K562 (cell line): ENCODE results near the gene SLC7A6OS. TPM values are rescaled to one million over a fixed set of nuclear protein-coding genes. Genes with fewer than 3 reads are reported as not detected.

Experiments
- ATAC-seq: fragments of 200-7000 bp; cut with Tn5 transposase; 3 replicates; pipeline ENCODE4 v1.9.1; 2020; ENCODE audit warnings: moderate library complexity
- BruUV-seq: library from RNA; stranded (reverse); fragments of 400-500 nt; replicated peaks from 2 replicates; lab custom pipeline; 2021; lab: Mats Ljungman, UMichigan
- CTCF ChIA-PET: fragments of 300-600 bp; formaldehyde crosslinking; extraction: SDS; loops from one replicate; lab custom pipeline; 2021; ENCODE audit warnings: low intra/inter-chr PET ratio; lab: Yijun Ruan, JAX
- POLR2A ChIA-PET: fragments of 300-600, 350-650 bp; sonication (Branson Sonifier 250); formaldehyde crosslinking; extraction: SDS; loops from one replicate; lab custom pipeline; 2021; ENCODE audit warnings: antibody characterized with exemption, inconsistent platforms; lab: Yijun Ruan, JAX
- DNase-seq, 4 experiments: peaks; one replicate each; pipeline versions ENCODE4 v3.0.0 to v3.0.0-alpha.2; 2011 to 2018; ENCODE audit warnings: low spot score in 3 of 4, mixed read lengths in 3 of 4; ENCODE audit errors: extremely low read depth in 1 of 4
- FAIRE-seq: peaks from 2 replicates; lab custom pipeline; 2011; peaks lifted over from hg19 to GRCh38; lab: Jason Lieb, UNC
- H2AFZ ChIP-seq: 2 replicates; pipeline ENCODE4 v1.6.0; 2011; ENCODE audit warnings: low read depth, low read length, control low read depth, inconsistent platforms
- H3K27ac ChIP-seq: fragments of 200-600 bp; 3 replicates; pipeline ENCODE4 v1.8.0; 2011; ENCODE audit warnings: low read depth, mild to moderate bottlenecking, control low read depth, inconsistent platforms, low read length, moderate library complexity, mixed read lengths; ENCODE audit errors: extremely low read depth
- H3K27me3 ChIP-seq, 2 experiments: fragments of 300-600 bp in 1 of 2; 2 replicates in 1 of 2; 3 replicates in 1 of 2; pipeline versions ENCODE4 v1.6.0 to v1.8.0; 2011; ENCODE audit warnings: inconsistent platforms in 2 of 2, low read length in 2 of 2, mild to moderate bottlenecking in 1 of 2, mixed read lengths in 1 of 2, moderate library complexity in 1 of 2; ENCODE audit not compliant: control insufficient read depth in 2 of 2, insufficient read depth in 2 of 2
- H3K36me3 ChIP-seq: fragments of 300-600 bp; 3 replicates; pipeline ENCODE4 v1.8.0; 2011; ENCODE audit warnings: mild to moderate bottlenecking, low read length, inconsistent platforms; ENCODE audit not compliant: control insufficient read depth, insufficient read depth
- H3K4me1 ChIP-seq, 2 experiments: fragments of 200-600 bp in 1 of 2; replicated peaks in 1 of 2; 2 replicates in 1 of 2; 3 replicates in 1 of 2; pipeline versions ENCODE4 v1.5.1 to v1.8.0; 2011; ENCODE audit warnings: inconsistent platforms in 2 of 2, low read length in 2 of 2, mild to moderate bottlenecking in 1 of 2, mixed read lengths in 1 of 2, moderate library complexity in 1 of 2; ENCODE audit not compliant: control insufficient read depth in 2 of 2, insufficient read depth in 2 of 2
- H3K4me2 ChIP-seq: 2 replicates; pipeline ENCODE4 v1.6.1; 2011; ENCODE audit warnings: low read length, control low read depth, inconsistent platforms, mixed read lengths; ENCODE audit not compliant: insufficient read depth
- H3K4me3 ChIP-seq: fragments of 200-600 bp; sonication (generic), shearing (Covaris generic); 2 replicates; pipeline ENCODE4 v1.5.1; 2016; ENCODE audit warnings: control low read depth, inconsistent platforms
- H3K79me2 ChIP-seq: fragments of 200-600 bp; 3 replicates; pipeline ENCODE4 v1.8.0; 2011; ENCODE audit warnings: low read length, inconsistent platforms; ENCODE audit not compliant: control insufficient read depth, insufficient read depth
- H3K9ac ChIP-seq, 2 experiments: 2 replicates each; pipeline versions ENCODE4 v1.6.0 to v1.6.1; 2011; ENCODE audit warnings: low read depth in 2 of 2, low read length in 2 of 2, control low read depth in 1 of 2, inconsistent platforms in 1 of 2, mild to moderate bottlenecking in 1 of 2, mixed read lengths in 1 of 2; ENCODE audit not compliant: insufficient read depth in 1 of 2
- H3K9me1 ChIP-seq: one replicate; pipeline ENCODE4 v1.6.0; 2011; ENCODE audit warnings: inconsistent platforms, mild to moderate bottlenecking, low read length, moderate library complexity; ENCODE audit not compliant: control insufficient read depth, insufficient read depth
- H3K9me3 ChIP-seq: replicated peaks from 2 replicates; pipeline ENCODE4 v1.5.1; 2011; ENCODE audit warnings: low read depth, low read length, inconsistent platforms; ENCODE audit not compliant: control insufficient read depth, insufficient read depth
- H4K20me1 ChIP-seq: replicated peaks from 2 replicates; pipeline ENCODE4 v1.6.1; 2011; ENCODE audit warnings: low read length, inconsistent platforms, mixed read lengths; ENCODE audit not compliant: control insufficient read depth, insufficient read depth
- E4F1 ChIP-seq: fragments of 250-450 bp; sonication (Bioruptor Pico); IDR thresholded peaks from 2 replicates; pipeline ENCODE4 v1.5.0; 2021; ENCODE audit warnings: mild to moderate bottlenecking, borderline replicate concordance
- HDGF ChIP-seq: fragments of 450-650 bp; IDR thresholded peaks from 2 replicates; pipeline ENCODE4 v1.6.1; 2016
- LARP7 ChIP-seq: fragments of 450-650 bp; IDR thresholded peaks from 2 replicates; pipeline ENCODE4 v1.6.1; 2016
- MYC ChIP-seq, 2 experiments: fragments of 250-450 bp in 1 of 2; sonication (Bioruptor Pico) in 1 of 2; IDR thresholded peaks; 2 replicates each; pipeline versions ENCODE4 v1.5.1 to v1.6.1; 2012 to 2021; ENCODE audit warnings: low read depth in 2 of 2, borderline replicate concordance in 1 of 2, improper control_type of control experiment in 1 of 2, low read length in 1 of 2, mild to moderate bottlenecking in 1 of 2, moderate library complexity in 1 of 2
- NBN ChIP-seq: fragments of 450-650 bp; IDR thresholded peaks from 2 replicates; pipeline ENCODE4 v1.6.1; 2016; ENCODE audit warnings: low read depth, mild to moderate bottlenecking
- NR2C1 ChIP-seq, 2 experiments: fragments of 450-650 bp; IDR thresholded peaks; 2 replicates each; pipeline ENCODE4 v1.6.1; 2017; ENCODE audit warnings: mild to moderate bottlenecking in 2 of 2, antibody characterized with exemption in 1 of 2, inconsistent platforms in 1 of 2, missing compliant biosample characterization in 1 of 2, missing genetic modification characterization in 1 of 2
- POLR2B ChIP-seq: fragments of 450-650 bp; IDR thresholded peaks from 2 replicates; pipeline ENCODE4 v1.6.1; 2018; ENCODE audit warnings: low read depth; ENCODE audit not compliant: partially characterized antibody
- RBM14 ChIP-seq: fragments of 200-400 bp; formaldehyde crosslinking; IDR thresholded peaks from 2 replicates; pipeline ENCODE4 v1.6.1; 2018; ENCODE audit warnings: low read depth, mild to moderate bottlenecking, low read length, moderate library complexity, borderline replicate concordance; ENCODE audit not compliant: insufficient read depth
- SMARCE1 ChIP-seq: fragments of 450-650 bp; IDR thresholded peaks from 2 replicates; pipeline ENCODE4 v1.7.1; 2016; ENCODE audit warnings: mild to moderate bottlenecking
- SUPT5H ChIP-seq: fragments of 450-650 bp; IDR thresholded peaks from 2 replicates; pipeline ENCODE4 v1.6.1; 2016
- TAF15 ChIP-seq: fragments of 200-400 bp; formaldehyde crosslinking; IDR thresholded peaks from 2 replicates; pipeline ENCODE4 v1.6.1; 2017; ENCODE audit warnings: mild to moderate bottlenecking, low read depth, low read length, moderate library complexity
- TAF7 ChIP-seq: fragments of 450-650 bp; IDR thresholded peaks from 2 replicates; pipeline ENCODE4 v1.6.1; 2016; ENCODE audit warnings: missing genetic modification characterization, missing compliant biosample characterization
- TRIM24 ChIP-seq, 2 experiments: fragments of 450-650 bp; IDR thresholded peaks; 2 replicates each; pipeline ENCODE4 v1.6.1; 2016
- YY1 ChIP-seq, 3 experiments: IDR thresholded peaks; 2 replicates each; pipeline ENCODE4 v1.6.1; 2011; ENCODE audit warnings: low read length in 2 of 3, mild to moderate bottlenecking in 2 of 3, moderate library complexity in 2 of 3, borderline replicate concordance in 1 of 3, control low read depth in 1 of 3, low read depth in 1 of 3; ENCODE audit not compliant: insufficient read depth in 3 of 3, insufficient replicate concordance in 2 of 3, control insufficient read depth in 1 of 3, insufficient read length in 1 of 3; ENCODE audit errors: extremely low read depth in 1 of 3
- ZNF23 ChIP-seq: fragments of 250-450 bp; sonication (Bioruptor Pico); IDR thresholded peaks from 2 replicates; pipeline ENCODE4 v1.4.0; 2020; ENCODE audit warnings: mild to moderate bottlenecking
- ZNF263 ChIP-seq: sonication (generic); formaldehyde crosslinking; IDR thresholded peaks from 2 replicates; pipeline ENCODE4 v1.8.0; 2022; ENCODE audit warnings: mild to moderate bottlenecking, missing genetic modification reagents, borderline replicate concordance
- WGBS: fragments of 100-300 bp; shearing (Covaris generic); methylation state at CpG from one replicate; pipeline ENCODE4 v1.1.6; 2016; ENCODE audit warnings: low coverage, mixed read lengths; ENCODE audit not compliant: insufficient coverage; ENCODE audit errors: missing lambda C conversion rate; 5-methylcytosine and 5-hydroxymethylcytosine counted together
- in situ Hi-C: fragments of 300-500 bp; cut with MboI; formaldehyde crosslinking; loops from 4 replicates; pipeline ENCODE4 v1.15.0; 2018; ENCODE audit warnings: inconsistent platforms, mixed read lengths
- intact Hi-C: fragments of 100-400 bp; cut with micrococcal nuclease; formaldehyde crosslinking; loops from 2 replicates; pipeline ENCODE4 v1.14.2; 2022
- polyA plus RNA-seq, 8 experiments: library from polyadenylated mRNA; depleted of rRNA in 4 of 8; stranded (reverse) in 5 of 8; unstranded in 3 of 8; fragments of >200 nt; fragmentation: Nextera tagmentation in 2 of 8; fragmentation: Illumina TruSeq in 1 of 8; extraction: Ambion mirVana in 2 of 8; extraction: Trizol in 1 of 8; gene quantifications; 2 replicates each; pipeline versions ENCODE4 v1.2.1 to v1.2.3, GENCODE V29; 2011 to 2014; ENCODE audit warnings: inconsistent platforms in 1 of 8, missing spikeins in 1 of 8
- total RNA-seq, 7 experiments: library from RNA; depleted of rRNA in 6 of 7; stranded (reverse); fragments of >200 nt in 6 of 7; fragmentation: Illumina TruSeq in 2 of 7; extraction: Trizol in 2 of 7; gene quantifications; 2 replicates each; pipeline versions ENCODE4 v1.2.1 to v1.2.3, GENCODE V29; 2011 to 2021; ENCODE audit warnings: low replicate concordance in 1 of 7
- TF ChIP-seq, protein P1 (sequence below), 3 experiments: fragments of 200-800 bp in 1 of 3; sonication (Bioruptor generic) in 1 of 3; sonication (generic) in 1 of 3; formaldehyde crosslinking in 1 of 3; IDR thresholded peaks; 2 replicates each; pipeline versions ENCODE4 v1.6.1 to v1.8.0; 2016 to 2022; ENCODE audit warnings: mild to moderate bottlenecking in 2 of 3, missing compliant biosample characterization in 2 of 3, missing genetic modification characterization in 2 of 3, missing genetic modification reagents in 1 of 3

The SLC7A6OS gene
- total and polyA plus RNA-seq, 9 of the 15 experiments (the other 6 are each of a cell fraction or from before 2014, with no cell fraction given), result 2.7 to 23.6 (median 17.2) TPM

DNA sequence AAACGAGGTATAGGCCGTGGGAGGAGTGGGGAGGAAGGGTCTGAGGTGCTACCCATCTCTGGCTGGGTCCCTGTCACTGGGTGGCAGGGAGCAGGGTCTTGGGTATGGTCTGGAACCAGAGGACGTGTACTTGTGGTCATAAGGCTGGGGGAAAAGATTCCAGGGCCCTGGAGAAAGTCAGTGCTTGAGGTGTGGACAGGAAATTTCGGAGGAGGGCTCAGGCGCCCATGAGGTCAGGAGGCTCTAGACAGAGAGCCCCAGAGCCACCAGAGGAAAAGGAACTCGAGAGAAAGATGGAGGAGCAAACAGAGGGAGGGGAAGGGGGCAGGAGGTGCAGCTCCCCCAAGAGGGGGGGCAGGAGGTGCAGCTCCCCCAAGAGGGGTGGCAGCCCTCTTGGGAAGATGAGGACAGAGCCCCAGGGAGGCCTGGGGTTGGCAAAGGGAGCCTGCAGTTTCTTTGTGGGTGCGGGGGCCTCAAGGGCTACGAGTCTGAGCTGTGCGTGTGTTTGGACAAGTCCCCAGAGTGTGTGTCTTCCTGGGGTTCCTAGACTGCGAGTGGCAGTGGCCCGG is 47.1 kb downstream of the SLC7A6OS start:
- ChIA-PET POLR2A (interaction anchor here (0.6 to 2.0 kb wide), 19 partner anchors 9 to 494 kb away, joined by 3 to 12 read pairs (median 4); partner anchors contain the start of genes PLA2G15, PRMT7 and SLC7A6OS), CTCF (interaction anchor here (5.1 kb wide), 1 partner anchor 65 kb away, joined by 73 read pairs; no protein-coding TSS in a partner anchor)
- ATAC-seq, result peak; percentile 8
- H3K36me3 ChIP-seq, result peaks cover 22% of the 10 kb centered on the region; the same call in 2 of the 3 replicates
- peak overlapping the region; percentile 97 for H3K4me2 ChIP-seq
- BruUV-seq, result no TSS peak
- H3K27ac ChIP-seq, result peak overlapping the region; percentile 95
- peaks cover 23% of the 10 kb centered on the region; the same call in 1 of the 2 replicates for H4K20me1 ChIP-seq
- no peaks in the 10 kb centered on the region for H3K27me3 ChIP-seq
- peak overlapping the region; percentile 90 to 99 for H3K9ac ChIP-seq
- peaks cover 54% of the 10 kb centered on the region for H3K79me2 ChIP-seq
- DNase-seq, result no peak
- 32% methylated on average over 11 of the region's 11 CpGs for WGBS
- peaks cover 20 to 28% of the 10 kb centered on the region in 2 experiments for H3K4me1 ChIP-seq
- H3K4me3 ChIP-seq, result peak overlapping the region; percentile 97
- H2AFZ ChIP-seq, result peak overlapping the region; percentile 99
- in situ Hi-C loops, result loop anchor here (5.0 kb wide), 1 partner anchor 64 kb away; no protein-coding TSS in a partner anchor
- H3K9me1 ChIP-seq, result no peaks in the 10 kb centered on the region
- H3K9me3 ChIP-seq, result no peaks in the 10 kb centered on the region
- peak; percentile 59 for FAIRE-seq
- intact Hi-C loops, result no loop called here
- no peak for TF ChIP-seq ZNF263 (CRISPR knock-in tag)
- 0 out of 2 replicates have a peak, but pooled peaks have one; percentile 9 for TF ChIP-seq SUPT5H
- TF ChIP-seq MYC (IDR thresholded peaks at IDR 0.05; ENCODE audit: low read depth, low read length), result no peak
- TF ChIP-seq MYC (CRISPR knock-in tag; IDR thresholded peaks at IDR 0.05; ENCODE audit: borderline replicate concordance, low read depth), result no peak
- no peak for TF ChIP-seq TRIM24 (IDR thresholded peaks at IDR 0.05)
- no peak for TF ChIP-seq RBM14
- peak; percentile 32 for TF ChIP-seq POLR2B
- TF ChIP-seq SMARCE1, result 0 out of 2 replicates have a peak, but pooled peaks have one; percentile 45
- TF ChIP-seq YY1 (IDR thresholded peaks at IDR 0.05; ENCODE audit: borderline replicate concordance in 1 of 3, control insufficient read depth in 1 of 3, extremely low read depth in 1 of 3, insufficient read depth in 3 of 3, insufficient read length in 1 of 3, insufficient replicate concordance in 2 of 3, low read depth in 1 of 3, low read length in 2 of 3), result peak in 1 of 3 experiments; percentile 5
- TF ChIP-seq, protein P1, sequence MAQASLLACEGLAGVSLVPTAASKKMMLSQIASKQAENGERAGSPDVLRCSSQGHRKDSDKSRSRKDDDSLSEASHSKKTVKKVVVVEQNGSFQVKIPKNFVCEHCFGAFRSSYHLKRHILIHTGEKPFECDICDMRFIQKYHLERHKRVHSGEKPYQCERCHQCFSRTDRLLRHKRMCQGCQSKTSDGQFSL (CRISPR knock-in tag; IDR thresholded peaks at IDR 0.05), result peak; percentile 71
- TF ChIP-seq, protein P1 (tag; IDR thresholded peaks at IDR 0.05), result peak in 1 of 2 experiments; percentile 62; a peak in 1 of 4 replicates
- no peak for TF ChIP-seq ZNF23 (CRISPR knock-in tag)
- TF ChIP-seq NR2C1 (IDR thresholded peaks at IDR 0.05), result peak; percentile 23; the same call in 1 of the 2 replicates
- TF ChIP-seq NR2C1 (tag; IDR thresholded peaks at IDR 0.05), result 0 out of 2 replicates have a peak, but pooled peaks have one; percentile 69
- peak; percentile 55 for TF ChIP-seq TAF7
- 0 out of 2 replicates have a peak, but pooled peaks have one; percentile 44 for TF ChIP-seq TAF15
- peak; percentile 9; the same call in 1 of the 2 replicates for TF ChIP-seq LARP7
- TF ChIP-seq HDGF, result 0 out of 2 replicates have a peak, but pooled peaks have one; percentile 40
- peak; percentile 59; the same call in 1 of the 2 replicates for TF ChIP-seq NBN
- TF ChIP-seq E4F1 (CRISPR knock-in tag), result no peak
